Umbilical cord (tissue), 1 donor: ENCODE measurements around the gene ANXA8. TPM values are rescaled to one million over a fixed set of nuclear protein-coding genes. Genes with fewer than 3 reads are reported as not detected.

Source experiments
- total RNA-seq: library from RNA; depleted of rRNA; stranded (reverse); fragments of >200 nt; gene quantifications from one replicate; pipeline ENCODE4 v1.2.3, GENCODE V29; 2014; ENCODE audit warnings: low replicate concordance; ENCODE audit not compliant: insufficient read depth

ANXA8 gene
- total RNA-seq, 1 donor from 2014 or later, result 32.5 TPM

Other genes starting within 250 kb of the ANXA8 start
- gene GDF10, start 183.9 kb downstream of the ANXA8 start, total RNA-seq, result 0.48 TPM
- gene GDF2, start 161.7 kb downstream of the ANXA8 start, total RNA-seq, result 1.7 TPM
- gene RBP3, start 135.8 kb downstream of the ANXA8 start, total RNA-seq, result 2.2 TPM
- 0.96 TPM for gene ZNF488, start 99.8 kb downstream of the ANXA8 start, total RNA-seq
- gene FAM25G, start 7.6 kb upstream of the ANXA8 start, total RNA-seq, result not detected
- 1.4 TPM for gene AGAP9, start 39.5 kb upstream of the ANXA8 start, total RNA-seq